IMR-90 (cell line): ENCODE measurements around the gene DMD.

ENCODE experiments used
- CEBPB ChIP-seq: IDR thresholded peaks from 2 replicates; pipeline ENCODE4 v1.6.1; 2012; ENCODE audit warnings: low read depth, low read length, improper control_type of control experiment
- MXI1 ChIP-seq: IDR thresholded peaks from 2 replicates; pipeline ENCODE4 v1.6.1; 2012; ENCODE audit warnings: low read depth, mild to moderate bottlenecking, low read length, moderate library complexity, borderline replicate concordance
- POLR2A ChIP-seq: IDR thresholded peaks from 2 replicates; pipeline ENCODE4 v1.6.1; 2012; ENCODE audit warnings: mild to moderate bottlenecking, low read depth, low read length
- RAD21 ChIP-seq: IDR thresholded peaks from 2 replicates; pipeline ENCODE4 v1.6.1; 2012; ENCODE audit warnings: low read length, improper control_type of control experiment
- TF ChIP-seq, protein P1 (sequence below): conservative IDR thresholded peaks from 2 replicates; pipeline ENCODE4 v1.5.1; 2012; ENCODE audit warnings: mild to moderate bottlenecking, low read depth, low read length, improper control_type of control experiment

DNA sequence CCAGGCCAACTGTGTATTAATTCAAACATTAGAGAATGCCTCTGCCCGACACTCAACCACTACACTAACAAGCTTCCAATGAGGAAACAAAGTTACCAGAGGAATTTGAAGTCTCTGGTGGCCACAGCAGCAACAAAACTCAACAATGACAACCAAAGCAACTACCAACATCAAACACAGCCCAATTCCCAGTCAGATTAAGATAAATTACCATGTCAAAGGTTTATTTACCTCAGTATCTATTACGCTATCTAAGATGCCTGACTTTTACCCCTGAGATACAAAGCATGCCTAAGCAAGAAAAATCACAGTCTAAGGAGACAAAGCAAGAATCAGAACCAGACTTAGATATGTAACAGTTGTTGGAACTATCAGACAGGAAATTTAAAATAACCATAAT lies 1909.4 kb downstream of the DMD start:
- TF ChIP-seq CEBPB (no peak), RAD21 (no peak), MXI1 (no peak), POLR2A (no peak)
- TF ChIP-seq, protein P1, sequence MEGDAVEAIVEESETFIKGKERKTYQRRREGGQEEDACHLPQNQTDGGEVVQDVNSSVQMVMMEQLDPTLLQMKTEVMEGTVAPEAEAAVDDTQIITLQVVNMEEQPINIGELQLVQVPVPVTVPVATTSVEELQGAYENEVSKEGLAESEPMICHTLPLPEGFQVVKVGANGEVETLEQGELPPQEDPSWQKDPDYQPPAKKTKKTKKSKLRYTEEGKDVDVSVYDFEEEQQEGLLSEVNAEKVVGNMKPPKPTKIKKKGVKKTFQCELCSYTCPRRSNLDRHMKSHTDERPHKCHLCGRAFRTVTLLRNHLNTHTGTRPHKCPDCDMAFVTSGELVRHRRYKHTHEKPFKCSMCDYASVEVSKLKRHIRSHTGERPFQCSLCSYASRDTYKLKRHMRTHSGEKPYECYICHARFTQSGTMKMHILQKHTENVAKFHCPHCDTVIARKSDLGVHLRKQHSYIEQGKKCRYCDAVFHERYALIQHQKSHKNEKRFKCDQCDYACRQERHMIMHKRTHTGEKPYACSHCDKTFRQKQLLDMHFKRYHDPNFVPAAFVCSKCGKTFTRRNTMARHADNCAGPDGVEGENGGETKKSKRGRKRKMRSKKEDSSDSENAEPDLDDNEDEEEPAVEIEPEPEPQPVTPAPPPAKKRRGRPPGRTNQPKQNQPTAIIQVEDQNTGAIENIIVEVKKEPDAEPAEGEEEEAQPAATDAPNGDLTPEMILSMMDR, result no peak
